HG03108 (cell line): ENCODE measurements around the gene SIM1.

Experiments used
- ATAC-seq: cut with Tn5 transposase; IDR thresholded peaks from one replicate; pipeline ENCODE4 v1.9.1; 2021; ENCODE audit warnings: moderate library complexity; ENCODE audit not compliant: unreplicated experiment

The SIM1 gene

DNA sequence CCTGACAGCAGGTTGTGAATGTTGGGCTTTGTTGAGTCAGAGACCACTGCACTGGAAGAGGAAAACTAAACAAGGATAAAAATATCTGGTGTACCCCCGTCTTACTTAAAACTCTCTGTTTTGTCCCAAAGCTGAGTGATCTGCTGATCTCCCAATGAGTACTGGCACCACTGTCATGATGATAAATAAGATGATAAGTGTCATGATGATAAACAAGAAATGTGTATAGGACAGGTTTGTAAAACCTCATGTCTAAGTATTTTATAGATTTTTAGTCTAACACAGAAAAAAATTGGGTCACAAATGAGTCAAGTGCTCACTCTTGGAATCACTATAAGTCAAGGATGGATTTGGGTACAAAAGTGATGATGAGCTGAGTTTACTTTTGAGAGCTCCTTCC lies 8.5 kb upstream of the SIM1 start:
- ATAC-seq = no peak

DNA sequence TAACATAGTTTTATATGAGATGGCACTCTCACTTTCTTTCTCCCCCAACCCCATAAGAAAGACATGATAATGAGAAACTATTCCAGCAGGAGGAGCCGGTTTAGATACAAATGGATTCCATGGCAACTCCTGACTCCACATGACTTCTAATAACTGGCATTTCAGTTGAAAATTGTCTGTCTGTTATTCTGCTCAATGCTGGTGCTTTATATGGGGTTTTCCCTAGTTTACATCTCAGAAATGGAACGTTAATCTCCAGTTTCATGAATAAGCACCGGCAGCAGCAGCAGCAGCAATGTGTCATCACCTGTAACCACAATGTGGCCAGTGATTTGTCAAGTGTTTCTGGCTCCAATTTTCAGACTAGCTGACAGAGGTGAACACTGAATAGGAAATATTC lies 8.0 kb upstream of the SIM1 start:
- peak; percentile 92 for ATAC-seq

DNA sequence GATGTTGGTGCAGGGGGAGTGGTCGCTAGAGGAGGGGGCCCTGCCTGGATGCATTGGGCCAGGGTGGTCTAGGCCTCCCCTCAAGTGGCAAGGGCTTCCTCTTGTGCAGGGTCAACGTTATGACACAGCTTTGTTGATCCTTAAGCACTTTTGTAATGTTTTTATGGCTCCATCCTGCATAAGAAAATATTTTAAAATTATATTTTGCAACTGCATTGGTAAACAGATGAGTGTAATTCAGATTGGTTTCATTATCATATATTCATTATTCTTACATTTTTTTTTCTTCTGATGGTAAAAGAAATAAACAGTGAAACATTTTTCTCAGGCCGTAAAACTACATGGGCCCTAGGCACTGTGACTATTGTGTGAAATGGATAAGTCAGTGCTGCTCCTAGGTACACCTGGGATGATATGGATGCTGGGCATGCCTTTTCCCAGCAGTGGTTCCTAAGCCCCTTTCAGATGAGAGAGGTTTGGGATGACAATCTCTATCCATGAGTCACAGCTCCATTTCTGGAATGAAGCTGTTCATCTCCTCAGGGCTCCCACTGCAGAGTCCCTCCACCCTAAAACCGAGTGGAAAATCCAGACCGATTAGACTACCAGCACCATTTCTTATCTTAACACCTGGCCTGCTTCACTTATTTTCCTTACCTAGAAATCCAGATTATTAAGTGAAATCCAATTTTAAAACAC lies 5.8 kb upstream of the SIM1 start:
- no peak for ATAC-seq

DNA sequence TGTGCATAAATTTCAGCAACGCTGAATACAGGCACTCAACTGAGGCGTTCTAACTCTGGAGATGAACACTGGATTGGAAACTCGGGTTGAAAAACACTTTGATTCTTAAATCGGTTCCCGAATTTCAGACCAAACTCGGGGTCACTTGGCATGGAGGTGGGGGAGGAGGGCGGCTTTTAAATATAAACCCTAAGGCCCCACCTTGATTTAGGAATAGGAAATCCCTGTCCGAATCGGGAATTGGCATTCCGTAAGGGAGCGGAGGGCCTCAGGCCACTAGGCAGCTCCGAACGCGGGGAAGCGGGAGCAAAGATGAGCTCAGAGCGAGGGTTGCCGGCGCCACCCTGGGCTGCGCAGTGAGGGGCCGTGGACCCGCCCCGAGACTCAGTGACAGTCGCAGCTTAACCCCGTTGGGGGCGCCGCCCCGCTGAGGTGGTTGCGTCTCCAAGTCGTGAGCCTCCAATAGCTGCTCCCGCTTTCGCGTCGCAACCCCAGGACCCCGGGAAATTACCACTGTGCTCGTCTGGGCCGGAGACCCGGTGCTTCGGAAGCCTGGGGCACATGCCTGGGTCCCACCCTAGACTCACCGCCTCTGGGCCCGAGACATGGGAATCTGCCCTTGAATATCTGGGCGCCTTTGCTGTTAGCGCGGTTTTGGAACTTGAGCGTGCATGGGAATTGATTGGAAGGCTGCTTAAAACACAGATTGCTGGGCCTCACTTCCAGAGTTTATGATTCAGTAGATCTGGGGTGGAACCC lies 4.6 kb upstream of the SIM1 start:
- no peak for ATAC-seq

DNA sequence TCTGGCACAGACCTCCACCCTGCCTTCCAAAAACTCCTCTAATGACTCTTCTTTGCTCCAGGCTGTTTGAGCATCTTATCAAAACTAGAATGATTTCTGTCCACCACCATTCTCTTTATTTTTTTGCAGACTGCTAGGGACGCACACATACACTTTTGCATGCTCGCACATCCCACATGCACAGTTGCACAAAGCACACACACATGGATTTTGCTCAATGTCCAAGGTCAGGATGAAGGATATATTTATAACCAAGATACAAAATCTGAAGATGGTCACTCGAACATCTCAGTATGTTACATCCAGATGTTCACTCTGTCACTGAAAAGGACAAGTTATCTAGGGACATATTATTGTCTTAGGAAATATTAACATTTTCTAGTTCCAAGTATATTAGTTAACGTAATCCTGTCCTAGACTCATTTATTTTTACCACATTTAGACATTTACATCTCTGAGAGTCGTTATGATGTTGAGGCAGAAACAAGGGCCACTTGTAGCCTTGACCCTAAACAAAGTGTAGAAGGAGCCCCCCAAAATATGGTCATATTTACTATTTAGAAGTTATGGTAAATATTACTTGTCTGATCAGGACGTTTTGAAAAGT lies 3.4 kb upstream of the SIM1 start:
- ATAC-seq = no peak

DNA sequence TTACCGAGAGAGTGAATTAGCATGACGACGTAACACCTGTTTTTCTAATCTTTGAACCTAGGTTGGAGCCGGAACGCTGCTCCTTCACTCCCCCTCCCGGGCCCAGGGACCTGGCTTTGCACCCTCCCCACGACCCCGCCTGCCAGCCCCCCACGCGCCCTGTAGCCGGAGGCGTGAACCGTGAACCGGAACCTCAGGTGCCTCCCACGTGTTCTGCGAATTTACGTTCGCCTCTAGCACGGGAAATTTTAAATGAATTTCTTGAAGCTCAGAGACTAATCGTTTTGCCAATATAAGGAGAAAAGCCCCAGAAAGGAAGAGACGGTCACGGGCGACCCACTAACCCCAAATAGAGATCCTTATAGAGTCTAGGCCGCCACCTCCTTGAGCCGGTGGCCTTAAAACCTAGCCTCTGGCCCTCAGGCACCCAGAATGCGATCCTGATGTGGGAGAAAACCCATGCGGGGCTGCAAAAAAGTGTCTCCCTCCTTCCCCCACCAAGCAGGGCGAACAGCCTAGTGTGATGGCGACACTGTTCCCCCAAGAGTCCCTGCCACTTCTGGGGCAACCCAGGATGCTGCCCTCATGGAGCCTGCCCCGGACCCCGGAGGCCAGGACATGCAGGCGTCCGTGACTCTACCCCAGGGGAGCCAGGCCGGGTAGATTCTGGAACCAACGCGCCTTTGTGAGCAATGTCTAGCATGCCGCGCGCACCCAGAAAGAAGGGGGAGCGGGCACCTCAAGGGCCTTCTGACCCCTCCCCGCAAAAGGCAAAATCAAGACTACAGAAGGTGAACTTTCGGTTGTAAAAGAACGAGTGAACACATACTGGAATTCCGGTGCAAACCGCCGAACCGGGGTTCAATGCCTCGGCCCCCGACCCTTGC lies 2.7 kb upstream of the SIM1 start:
- ATAC-seq = no peak

DNA sequence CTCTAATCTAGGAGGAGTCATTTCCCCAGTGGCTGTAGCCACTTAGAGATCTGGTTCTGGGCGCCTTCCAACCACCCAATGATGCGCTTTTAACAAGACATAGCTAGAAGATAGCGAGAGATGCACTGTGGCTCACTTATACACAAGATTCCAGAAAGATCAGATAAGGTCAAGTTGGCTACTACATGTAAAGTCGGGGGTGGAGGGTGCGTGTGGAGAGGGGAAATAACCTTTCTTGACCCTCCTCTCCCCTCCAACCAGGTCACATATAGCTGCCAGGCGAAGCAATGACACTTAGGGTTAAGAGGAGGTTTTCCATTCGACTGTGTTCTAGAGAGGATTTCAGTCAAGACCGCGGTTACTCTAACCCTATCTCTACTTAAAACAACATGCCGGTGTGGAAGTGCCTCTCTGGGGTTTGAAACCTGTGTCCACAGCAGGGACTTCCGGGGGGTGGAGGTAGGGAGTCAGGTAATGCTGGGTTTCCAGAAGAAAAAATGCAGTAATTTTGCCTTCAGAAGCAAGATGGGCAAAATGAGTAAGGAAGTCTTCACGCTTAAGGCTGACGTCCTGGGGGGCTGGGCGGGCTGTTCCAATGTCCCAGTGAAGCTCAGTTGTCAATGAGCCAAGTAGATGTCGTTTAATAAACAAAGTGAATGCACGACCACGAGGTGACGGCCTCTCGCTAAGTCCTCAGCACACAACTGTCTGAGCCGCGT lies 1.8 kb upstream of the SIM1 start:
- ATAC-seq = no peak

DNA sequence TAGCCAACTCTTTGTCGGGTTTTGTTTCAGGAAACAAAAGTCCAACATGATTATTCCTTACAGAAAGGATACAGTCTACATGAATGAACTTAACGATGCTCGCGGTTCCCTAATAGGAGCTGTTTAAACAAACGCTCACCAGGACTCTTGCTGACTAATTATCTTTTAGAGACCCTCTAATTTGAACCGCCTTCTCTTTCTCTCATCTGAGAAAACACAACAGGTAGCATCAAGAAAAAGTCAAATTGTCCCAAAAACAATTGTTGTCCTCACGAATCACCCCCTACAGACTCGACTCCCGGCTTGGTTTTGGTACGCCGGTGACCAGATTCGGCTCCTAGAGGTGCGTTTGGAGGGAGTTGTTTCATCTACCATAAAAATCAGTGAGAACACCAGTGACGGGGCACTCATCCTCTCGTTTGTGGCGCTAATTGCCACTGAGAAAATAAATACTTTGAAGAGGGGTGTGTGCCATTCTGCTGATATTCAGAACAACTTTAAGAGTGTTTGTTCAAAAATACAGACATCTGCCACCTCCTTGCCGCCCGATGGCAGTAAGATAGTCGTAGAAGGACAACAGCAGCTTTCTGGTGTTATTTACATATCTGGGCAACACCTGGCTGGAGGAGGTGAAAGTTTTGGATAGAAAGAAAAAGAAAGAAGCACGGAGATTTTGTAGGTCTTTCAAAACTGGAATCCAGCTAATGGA lies 1.1 kb upstream of the SIM1 start:
- no peak for ATAC-seq

DNA sequence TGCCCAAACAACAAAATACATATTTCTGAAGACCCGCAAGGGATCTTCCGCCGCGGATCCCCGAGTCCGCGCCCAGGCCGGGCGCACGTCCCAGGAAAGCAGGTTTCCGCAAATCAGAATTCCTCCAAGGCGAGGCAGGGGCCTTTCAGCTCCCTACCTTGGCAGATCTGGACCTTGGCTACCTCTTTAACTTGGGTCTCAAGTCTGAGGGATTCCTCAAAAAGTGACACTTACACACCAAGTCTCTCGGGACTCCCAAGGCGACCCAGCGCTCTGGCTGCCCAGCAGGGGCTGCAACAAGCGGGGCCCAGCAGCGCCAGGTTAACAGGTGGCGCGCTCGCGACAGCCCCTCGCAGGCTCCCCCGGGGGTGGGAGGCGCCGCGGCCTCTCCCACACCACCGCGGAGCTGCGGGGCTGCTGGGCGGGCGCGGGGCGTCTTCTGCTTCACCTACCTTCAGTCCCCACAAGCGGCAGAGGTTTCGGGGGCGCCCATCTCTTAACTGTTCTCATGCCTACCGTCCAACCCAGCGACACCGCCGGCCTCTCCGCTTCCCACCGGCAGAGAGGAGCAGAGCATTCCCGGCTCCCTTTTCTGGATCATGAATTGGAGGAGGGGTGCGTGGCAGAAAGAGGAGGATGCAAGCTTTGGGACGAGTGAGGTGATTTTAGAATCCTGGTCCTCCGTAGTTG lies 414 bp downstream of the SIM1 start:
- ATAC-seq = no peak

DNA sequence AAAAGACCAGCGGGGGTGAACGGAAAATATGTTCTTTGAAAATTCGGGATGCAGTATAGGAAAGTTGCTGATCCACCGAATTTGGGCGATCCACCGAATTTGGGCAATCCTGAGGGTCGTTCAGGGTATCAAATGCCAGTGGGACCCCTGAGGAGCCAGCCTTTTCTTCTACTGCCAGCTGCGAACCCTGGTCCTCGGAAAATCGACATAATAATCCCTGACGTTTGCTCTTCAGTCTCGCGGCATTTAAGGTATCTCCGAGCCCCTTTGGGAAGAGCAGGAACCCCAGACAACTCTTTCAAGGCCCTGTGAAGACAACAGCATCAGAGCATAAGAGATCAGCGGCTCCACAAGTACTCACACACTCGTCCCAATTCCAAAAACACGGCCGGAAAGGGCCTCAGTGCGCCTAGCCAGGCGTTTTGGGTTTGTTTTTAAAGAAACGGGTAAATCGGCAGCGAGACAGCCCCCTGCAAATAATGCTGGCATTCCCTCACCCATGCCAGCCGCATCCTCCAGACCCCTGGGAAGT lies 1.0 kb downstream of the SIM1 start:
- ATAC-seq = no peak

DNA sequence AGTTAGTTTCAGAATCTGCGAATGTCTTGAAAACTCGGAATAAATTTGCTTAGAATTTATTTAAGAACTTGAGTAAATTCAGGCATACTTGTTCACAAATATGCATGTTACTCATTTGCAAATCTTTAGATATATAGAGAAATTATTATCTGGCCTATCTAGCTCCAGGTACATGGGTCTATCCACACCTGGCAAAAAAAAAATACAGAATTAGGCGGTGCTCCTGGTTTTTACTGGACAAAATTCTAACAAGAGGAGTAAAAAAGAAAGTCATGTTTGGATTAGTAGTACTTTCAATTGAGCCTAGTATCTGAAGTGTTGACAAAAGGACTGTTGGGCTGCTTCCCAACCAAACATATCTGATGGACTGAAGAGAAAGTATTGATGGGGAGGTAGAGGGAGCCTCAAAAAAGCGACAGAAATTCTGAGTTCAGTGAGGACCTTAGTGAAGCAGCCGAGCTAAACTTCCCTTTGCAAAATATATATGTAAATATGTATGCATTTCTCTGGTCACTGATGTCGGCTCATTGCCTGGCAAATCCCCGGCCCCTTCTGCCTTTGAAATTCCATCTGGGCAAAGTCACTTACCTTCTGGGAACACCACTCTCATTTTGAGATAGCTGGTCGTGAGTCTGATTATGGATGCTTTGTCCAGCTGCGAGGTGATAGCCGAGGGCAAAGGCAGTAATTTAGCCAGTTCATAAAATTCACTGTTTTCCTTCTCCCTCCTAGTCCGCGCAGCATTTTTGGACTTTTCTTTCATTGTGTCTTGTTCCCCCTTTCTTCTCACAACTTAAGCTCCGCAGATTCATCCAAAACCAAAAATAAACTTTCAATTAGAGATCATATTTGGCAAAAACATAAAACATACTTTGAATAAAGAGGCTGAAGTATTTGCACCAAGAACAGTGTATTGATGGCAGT lies 1.8 kb downstream of the SIM1 start:
- no peak for ATAC-seq

DNA sequence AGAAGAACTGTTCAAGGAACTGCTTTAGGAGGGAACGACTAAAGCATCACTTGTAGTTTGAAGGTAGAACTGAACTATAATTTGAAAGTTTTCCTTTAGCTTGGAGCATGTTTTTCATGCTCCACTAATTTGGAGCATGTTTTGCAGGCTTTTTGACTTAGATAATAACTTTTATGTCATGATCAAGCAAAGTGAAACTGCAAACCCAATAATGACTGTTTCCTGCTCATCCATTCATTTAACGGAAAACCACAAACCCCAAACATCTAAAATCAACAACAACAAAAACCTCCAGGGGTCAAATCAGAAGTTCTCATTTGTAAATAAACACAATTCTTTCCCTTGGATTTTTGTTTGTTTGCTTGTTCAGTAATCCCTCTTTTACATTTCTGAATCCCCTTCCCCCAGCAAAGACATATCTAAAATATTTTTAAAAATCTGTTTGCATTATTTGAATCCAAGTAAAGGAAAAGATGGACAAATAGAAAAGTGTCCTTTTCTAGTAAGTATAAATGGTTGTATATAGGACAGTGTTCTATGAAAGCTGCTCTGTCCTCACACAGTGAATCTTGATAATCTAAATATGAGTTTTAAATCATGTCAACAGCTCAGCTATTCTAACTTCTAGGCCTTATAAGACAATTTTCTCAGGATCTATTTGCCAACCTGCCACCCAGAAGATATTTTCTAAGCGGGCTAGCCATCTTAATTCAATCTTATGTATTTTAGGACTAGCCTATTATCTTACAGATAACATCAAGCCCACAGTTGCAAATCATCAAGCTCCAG lies 2.6 kb downstream of the SIM1 start:
- ATAC-seq = no peak

DNA sequence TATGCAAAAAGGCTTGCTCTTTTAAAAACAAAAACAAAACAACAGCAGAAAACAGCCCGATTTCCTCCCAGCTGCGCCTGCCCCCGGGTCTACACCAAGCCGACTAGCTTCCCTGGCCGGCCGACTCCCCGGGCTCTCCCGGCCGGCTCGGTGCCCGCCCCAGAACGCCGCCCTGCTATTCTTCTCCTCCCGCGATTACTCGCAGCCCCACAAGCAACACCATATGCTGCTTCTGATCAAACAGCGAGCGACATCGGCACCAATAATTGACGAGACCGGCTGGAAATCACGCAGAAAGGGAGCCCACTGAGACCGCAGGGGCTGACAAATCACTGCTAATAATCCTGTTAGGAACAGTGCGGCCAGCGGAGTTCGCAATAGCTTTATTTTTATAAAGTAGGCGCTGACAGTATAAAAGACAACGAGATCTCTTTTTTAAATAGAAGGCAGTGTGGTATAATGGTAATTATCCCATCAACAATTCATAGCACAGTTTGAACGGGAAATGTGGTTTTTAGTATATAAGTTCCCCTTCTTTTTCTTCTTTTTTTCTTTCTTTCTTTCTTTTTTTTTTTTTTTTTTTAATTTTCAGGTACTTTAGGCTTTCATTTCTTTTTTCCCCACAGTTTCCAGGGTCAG lies 3.3 kb downstream of the SIM1 start:
- ATAC-seq = no peak

DNA sequence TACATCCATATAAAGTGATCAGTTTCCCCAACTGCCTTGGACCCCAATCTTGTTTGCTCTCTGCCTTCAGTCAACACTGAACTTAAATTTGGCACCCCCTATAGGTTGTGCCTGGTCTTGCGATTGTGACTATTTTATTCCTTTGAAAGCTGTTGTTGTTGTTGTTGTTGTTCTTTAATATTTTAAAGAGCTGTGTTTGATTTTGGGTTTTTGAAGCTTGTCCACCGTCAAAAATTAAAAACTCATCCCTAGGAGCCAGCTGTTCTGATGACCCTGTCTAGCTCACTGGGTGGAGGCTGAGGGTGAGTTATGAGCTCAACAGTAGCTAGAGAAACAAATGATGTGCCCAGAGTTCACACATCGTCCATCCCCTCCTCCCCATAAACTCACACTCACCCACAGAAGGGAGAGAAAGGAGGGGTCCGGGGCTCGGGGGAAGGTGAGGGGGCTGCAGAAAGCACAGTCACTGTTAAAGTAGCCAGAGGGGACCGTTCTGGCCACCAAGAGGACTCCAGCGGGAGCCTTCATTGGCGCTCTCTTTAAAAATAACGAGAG lies 4.0 kb downstream of the SIM1 start:
- no peak for ATAC-seq

DNA sequence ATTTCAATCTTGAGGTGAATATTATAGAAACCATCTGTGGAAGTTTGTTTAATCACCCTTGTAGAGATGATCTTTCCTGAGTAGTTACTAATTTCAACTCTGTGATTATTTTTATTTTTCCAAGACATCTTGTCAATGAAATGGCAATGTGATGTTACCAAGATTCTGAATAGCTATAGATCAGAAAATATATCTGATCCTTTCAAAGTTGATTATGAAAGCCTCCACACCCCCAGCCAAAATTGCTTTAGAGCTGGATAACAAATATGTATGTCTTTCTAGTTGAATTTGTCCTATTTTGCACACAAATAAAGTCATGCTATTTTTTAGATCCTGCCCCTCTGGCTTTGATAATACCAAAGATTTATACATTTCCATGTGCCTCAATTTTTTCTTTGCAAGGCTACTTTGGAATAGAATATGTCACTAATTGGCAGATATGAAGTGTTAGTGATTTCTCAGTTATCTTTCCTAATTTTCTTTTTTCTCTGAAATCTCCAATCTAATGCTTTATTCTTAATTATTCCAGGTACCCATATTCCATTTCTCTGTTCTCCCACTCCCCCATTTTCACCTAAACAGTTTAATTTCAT lies 5.0 kb downstream of the SIM1 start:
- ATAC-seq = no peak
